Measurements from ENCODE around the gene DPF3.
A peak's percentile ranks its signal among the peaks of the same experiment; 100 is the strongest.

The DPF3 gene

GRCh38 chr14:72732022-72732780 is 161.7 kb downstream of the DPF3 start:
- no CpG with 5 or more reads among the region's 16 CpGs for WGBS (ENCODE audit: extremely low coverage, insufficient coverage, insufficient read length)
- no peak overlapping the region for H2BK5ac ChIP-seq (ENCODE audit: low read depth, low read length, poor library complexity)
- no peak overlapping the region for H3K4ac ChIP-seq (ENCODE audit: low read depth, low read length)
- H4K8ac ChIP-seq (ENCODE audit: low read depth, low read length): no peak overlapping the region
- H3K79me1 ChIP-seq (ENCODE audit: low read length): no peaks in the 10 kb centered on the region
- no peaks in the 10 kb centered on the region for H3K4me1 ChIP-seq (ENCODE audit: control insufficient read depth in 1 of 2, insufficient read depth in 2 of 2, low read length in 2 of 2)
- no peaks in the 10 kb centered on the region for H3K36me3 ChIP-seq (ENCODE audit: control insufficient read depth in 1 of 2, insufficient read depth in 2 of 2, low read length in 2 of 2)
- no peak overlapping the region for H3K14ac ChIP-seq (ENCODE audit: low read length)
- H2BK12ac ChIP-seq (ENCODE audit: low read length): no peak overlapping the region
- DNase-seq: peak in 1 of 2 donors; percentile 8
- no peak overlapping the region for H2AK5ac ChIP-seq (ENCODE audit: low read length)
- no peaks in the 10 kb centered on the region for H3K27me3 ChIP-seq (ENCODE audit: insufficient read depth, low read length)
- no peak overlapping the region for H3K4me3 ChIP-seq (ENCODE audit: low read depth, low read length)
- no peak overlapping the region for H3K23ac ChIP-seq (ENCODE audit: low read length)
- H3K27ac ChIP-seq (ENCODE audit: low read depth, low read length): no peak overlapping the region
- H3K4me2 ChIP-seq (ENCODE audit: low read length): no peak overlapping the region
- H3K79me2 ChIP-seq (ENCODE audit: control insufficient read depth, insufficient read depth, low read length, poor library complexity): no peaks in the 10 kb centered on the region
- H3K9ac ChIP-seq (ENCODE audit: low read length): no peak overlapping the region
- no peak overlapping the region for H2AFZ ChIP-seq (ENCODE audit: insufficient read depth, low read length, poor library complexity)
- H2BK120ac ChIP-seq (ENCODE audit: insufficient read depth, low read length, poor library complexity): no peak overlapping the region
- no peak overlapping the region for H4K12ac ChIP-seq (ENCODE audit: low read depth, low read length)
- no peak overlapping the region for H4K91ac ChIP-seq (ENCODE audit: low read depth, low read length)
- H3K9me3 ChIP-seq (ENCODE audit: insufficient read depth, low read depth, low read length): no peaks in the 10 kb centered on the region
- H3K18ac ChIP-seq (ENCODE audit: low read length): no peak overlapping the region

- Histone ChIP-seq H3K4me3 (ENCODE audit: low read depth, low read length) (no peak overlapping the region), H3K18ac (ENCODE audit: low read length) (no peak overlapping the region), H2BK120ac (ENCODE audit: insufficient read depth, low read length, poor library complexity) (no peak overlapping the region), H4K12ac (ENCODE audit: low read depth, low read length) (no peak overlapping the region), H3K27ac (ENCODE audit: low read depth, low read length) (no peak overlapping the region), H2AK5ac (ENCODE audit: low read length) (no peak overlapping the region), H4K8ac (ENCODE audit: low read depth, low read length) (no peak overlapping the region), H3K79me1 (ENCODE audit: low read length) (no peaks in the 10 kb centered on the region), H3K4me2 (ENCODE audit: low read length) (no peak overlapping the region), H2AFZ (ENCODE audit: insufficient read depth, low read length, poor library complexity) (no peak overlapping the region), H3K36me3 (ENCODE audit: control insufficient read depth in 1 of 2, insufficient read depth in 2 of 2, low read length in 2 of 2) (no peaks in the 10 kb centered on the region), H4K91ac (ENCODE audit: low read depth, low read length) (no peak overlapping the region), H2BK5ac (ENCODE audit: low read depth, low read length, poor library complexity) (no peak overlapping the region), H2BK12ac (ENCODE audit: low read length) (no peak overlapping the region), H3K14ac (ENCODE audit: low read length) (no peak overlapping the region), H3K4me1 (ENCODE audit: control insufficient read depth in 1 of 2, insufficient read depth in 2 of 2, low read length in 2 of 2) (peaks cover 1% of the 10 kb centered on the region in 2 experiments), H3K9me3 (ENCODE audit: insufficient read depth, low read depth, low read length) (no peaks in the 10 kb centered on the region), H3K23ac (ENCODE audit: low read length) (no peak overlapping the region), H3K27me3 (ENCODE audit: insufficient read depth, low read length) (no peaks in the 10 kb centered on the region), H3K9ac (ENCODE audit: low read length) (no peak overlapping the region), H3K4ac (ENCODE audit: low read depth, low read length) (no peak overlapping the region), H3K79me2 (ENCODE audit: control insufficient read depth, insufficient read depth, low read length, poor library complexity) (no peaks in the 10 kb centered on the region)
- no CpG with 5 or more reads among the region's 18 CpGs for WGBS (ENCODE audit: extremely low coverage, insufficient coverage, insufficient read length)
- DNase-seq: no peak
Measured at GRCh38 chr14:72731252-72732020, 162.5 kb downstream of the DPF3 start.

DNA sequence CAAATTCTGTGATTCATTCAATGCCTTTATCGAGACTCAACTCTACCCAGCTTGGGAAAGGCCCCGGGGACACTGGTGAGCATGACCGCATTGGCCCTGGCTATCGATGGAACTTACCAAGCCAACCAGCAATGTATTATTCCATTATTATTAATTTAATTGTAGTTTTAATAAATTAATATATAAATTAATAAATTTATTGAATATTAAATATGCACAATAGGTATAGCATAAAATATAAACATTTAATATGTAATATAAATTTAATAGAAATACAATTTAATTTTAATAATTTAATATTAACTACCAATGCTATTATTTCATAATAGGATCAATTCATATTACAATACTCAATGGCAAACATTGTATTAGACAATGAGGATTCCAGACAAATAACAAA is 163.4 kb downstream of the DPF3 start:
- Histone ChIP-seq H3K79me2 (ENCODE audit: control insufficient read depth, insufficient read depth, low read length, poor library complexity) (no peaks in the 10 kb centered on the region), H3K9ac (ENCODE audit: low read length) (no peak overlapping the region), H2AK5ac (ENCODE audit: low read length) (no peak overlapping the region), H2AFZ (ENCODE audit: insufficient read depth, low read length, poor library complexity) (no peak overlapping the region), H3K36me3 (ENCODE audit: control insufficient read depth in 1 of 2, insufficient read depth in 2 of 2, low read length in 2 of 2) (no peaks in the 10 kb centered on the region), H3K14ac (ENCODE audit: low read length) (no peak overlapping the region), H2BK12ac (ENCODE audit: low read length) (no peak overlapping the region), H3K27me3 (ENCODE audit: insufficient read depth, low read length) (no peaks in the 10 kb centered on the region), H3K4ac (ENCODE audit: low read depth, low read length) (no peak overlapping the region), H3K27ac (ENCODE audit: low read depth, low read length) (no peak overlapping the region), H3K23ac (ENCODE audit: low read length) (no peak overlapping the region), H3K4me1 (ENCODE audit: control insufficient read depth in 1 of 2, insufficient read depth in 2 of 2, low read length in 2 of 2) (peaks cover 5 to 6% of the 10 kb centered on the region in 2 experiments), H4K8ac (ENCODE audit: low read depth, low read length) (no peak overlapping the region), H2BK5ac (ENCODE audit: low read depth, low read length, poor library complexity) (no peak overlapping the region), H3K18ac (ENCODE audit: low read length) (no peak overlapping the region), H3K79me1 (ENCODE audit: low read length) (no peaks in the 10 kb centered on the region), H3K9me3 (ENCODE audit: insufficient read depth, low read depth, low read length) (no peaks in the 10 kb centered on the region), H4K12ac (ENCODE audit: low read depth, low read length) (no peak overlapping the region), H4K91ac (ENCODE audit: low read depth, low read length) (no peak overlapping the region), H3K4me3 (ENCODE audit: low read depth, low read length) (no peak overlapping the region), H3K4me2 (ENCODE audit: low read length) (no peak overlapping the region), H2BK120ac (ENCODE audit: insufficient read depth, low read length, poor library complexity) (no peak overlapping the region)
- no CpG with 5 or more reads among the region's 4 CpGs for WGBS (ENCODE audit: extremely low coverage, insufficient coverage, insufficient read length)
- DNase-seq: no peak

DNA sequence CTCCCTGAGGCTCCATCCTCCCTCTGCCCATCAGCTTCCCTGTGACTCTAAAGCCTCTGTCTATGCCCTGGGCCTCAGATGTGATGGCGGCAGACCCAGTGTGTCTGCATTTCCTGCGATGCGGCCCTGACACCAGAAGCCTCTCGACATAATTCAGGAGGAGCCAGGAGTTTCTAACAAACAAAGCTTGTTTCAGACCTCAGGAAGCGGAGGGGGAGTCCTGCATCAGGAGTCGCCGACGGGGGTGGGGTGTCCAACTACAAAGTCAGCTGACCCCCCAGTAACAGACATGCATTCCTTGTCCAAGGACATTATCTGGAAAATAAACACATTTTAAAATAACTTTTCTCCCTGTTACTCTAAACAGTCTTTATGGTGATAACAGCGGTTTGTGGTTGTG is 167.5 kb downstream of the DPF3 start:
- Histone ChIP-seq H2AK5ac (ENCODE audit: low read length) (no peak overlapping the region), H3K4me2 (ENCODE audit: low read length) (no peak overlapping the region), H2AFZ (ENCODE audit: insufficient read depth, low read length, poor library complexity) (no peak overlapping the region), H3K4me1 (ENCODE audit: control insufficient read depth in 1 of 2, insufficient read depth in 2 of 2, low read length in 2 of 2) (peaks cover 5 to 11% of the 10 kb centered on the region in 2 experiments), H2BK12ac (ENCODE audit: low read length) (no peak overlapping the region), H3K9ac (ENCODE audit: low read length) (no peak overlapping the region), H3K14ac (ENCODE audit: low read length) (no peak overlapping the region), H3K79me2 (ENCODE audit: control insufficient read depth, insufficient read depth, low read length, poor library complexity) (no peaks in the 10 kb centered on the region), H3K23ac (ENCODE audit: low read length) (no peak overlapping the region), H3K36me3 (ENCODE audit: control insufficient read depth in 1 of 2, insufficient read depth in 2 of 2, low read length in 2 of 2) (no peaks in the 10 kb centered on the region), H3K4me3 (ENCODE audit: low read depth, low read length) (no peak overlapping the region), H3K27ac (ENCODE audit: low read depth, low read length) (no peak overlapping the region), H3K9me3 (ENCODE audit: insufficient read depth, low read depth, low read length) (peaks cover 2% of the 10 kb centered on the region), H2BK5ac (ENCODE audit: low read depth, low read length, poor library complexity) (no peak overlapping the region), H3K18ac (ENCODE audit: low read length) (no peak overlapping the region), H4K8ac (ENCODE audit: low read depth, low read length) (peak overlapping the region; percentile 11), H4K12ac (ENCODE audit: low read depth, low read length) (peak overlapping the region; percentile 26), H3K79me1 (ENCODE audit: low read length) (no peaks in the 10 kb centered on the region), H3K27me3 (ENCODE audit: insufficient read depth, low read length) (no peaks in the 10 kb centered on the region), H4K91ac (ENCODE audit: low read depth, low read length) (no peak overlapping the region), H2BK120ac (ENCODE audit: insufficient read depth, low read length, poor library complexity) (no peak overlapping the region), H3K4ac (ENCODE audit: low read depth, low read length) (no peak overlapping the region)
- WGBS (ENCODE audit: extremely low coverage, insufficient coverage, insufficient read length): no CpG with 5 or more reads among the region's 9 CpGs
- DNase-seq: no peak

Data from trophoblast cell (in vitro differentiated cells and primary cell).